OCI-LY7 (cell line): ENCODE measurements around the gene KRTAP10-3.
"Not testable (repeated sequence)": the region's sequence is repeated elsewhere in the genome, so short reads cannot be mapped to it uniquely, and the experiment has no call there.

Experiments used
- CTCF ChIP-seq: fragments of 200-600 bp; sonication (generic); conservative IDR thresholded peaks from 2 replicates; pipeline ENCODE4 v1.5.1; 2014; ENCODE audit warnings: mild to moderate bottlenecking, antibody characterized with exemption, low read length, moderate library complexity, mixed read lengths
- EZH2phosphoT487 ChIP-seq: fragments of 200-600 bp; sonication (generic); IDR thresholded peaks from 2 replicates; pipeline ENCODE4 v1.6.1; 2018; ENCODE audit warnings: low read depth, borderline replicate concordance, mild to moderate bottlenecking, mixed run types, antibody characterized with exemption, low read length, moderate library complexity, mixed read lengths

DNA sequence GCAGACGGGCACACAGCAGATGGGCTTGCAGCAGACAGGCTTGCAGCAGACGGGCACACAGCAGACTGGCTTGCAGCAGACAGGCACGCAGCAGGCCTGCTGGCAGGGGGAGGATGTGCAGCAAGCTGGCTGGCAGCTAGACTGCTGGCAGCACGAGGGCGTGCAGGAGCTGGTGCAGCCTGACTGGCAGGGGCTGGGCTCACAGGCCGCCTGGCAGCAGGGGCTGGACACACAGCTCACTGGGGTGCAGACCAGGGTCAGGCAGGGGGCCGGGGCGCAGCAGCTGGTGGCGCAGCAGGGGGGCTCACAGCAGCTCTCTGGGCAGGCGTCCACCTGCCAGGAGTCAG lies 293 bp downstream of the KRTAP10-3 start:
- TF ChIP-seq CTCF, EZH2phosphoT487: not testable (repeated sequence)
